OCI-LY7 (cell line): Measurements from ENCODE around the gene EXO5. TPM values are rescaled to one million over a fixed set of nuclear protein-coding genes. Genes with fewer than 3 reads are reported as not detected.

Source experiments
- BruUV-seq: library from RNA; stranded (reverse); fragments of 400-500 nt; replicated peaks from 2 replicates; lab custom pipeline; 2021; lab: Mats Ljungman, UMichigan
- CTCF ChIA-PET: fragments of 300-600 bp; sonication (Branson Sonifier 250); formaldehyde crosslinking; loops from one replicate; lab custom pipeline; 2022; ENCODE audit warnings: antibody characterized with exemption; ENCODE audit not compliant: unreplicated experiment; lab: Charles Lee
- POLR2A ChIA-PET: fragments of 300-600 bp; sonication (Branson Sonifier 250); formaldehyde crosslinking; loops from one replicate; lab custom pipeline; 2022; ENCODE audit warnings: antibody characterized with exemption; lab: Charles Lee
- DNase-seq: peaks from one replicate; pipeline ENCODE4 v3.0.0-alpha.2; 2015; ENCODE audit warnings: low spot score
- H2AFZ ChIP-seq: fragments of 200-600 bp; sonication (generic), shearing (Covaris generic); 2 replicates; pipeline ENCODE4 v1.6.1; 2014; ENCODE audit warnings: mild to moderate bottlenecking, antibody characterized with exemption, low read length, moderate library complexity
- H3K27ac ChIP-seq: fragments of 200-600 bp; sonication (generic); 2 replicates; pipeline ENCODE4 v1.5.1; 2014; ENCODE audit warnings: mixed run types, low read depth, mild to moderate bottlenecking, moderate library complexity, low read length, inconsistent platforms; ENCODE audit not compliant: poor library complexity, severe bottlenecking
- H3K36me3 ChIP-seq: fragments of 200-600 bp; sonication (generic); 2 replicates; pipeline ENCODE4 v1.6.1; 2014; ENCODE audit warnings: mild to moderate bottlenecking, antibody characterized with exemption, low read length, moderate library complexity, mixed read lengths; ENCODE audit not compliant: insufficient read depth
- H3K4me1 ChIP-seq: fragments of 200-600 bp; sonication (generic); 2 replicates; pipeline ENCODE4 v1.5.1; 2014; ENCODE audit warnings: mild to moderate bottlenecking, low read length; ENCODE audit not compliant: insufficient read depth, poor library complexity, severe bottlenecking
- H3K4me2 ChIP-seq: fragments of 200-600 bp; sonication (generic); 2 replicates; pipeline ENCODE4 v1.6.1; 2014; ENCODE audit warnings: mild to moderate bottlenecking, low read length
- H3K4me3 ChIP-seq: fragments of 200-600 bp; sonication (generic); 2 replicates; pipeline ENCODE4 v1.5.1; 2014; ENCODE audit warnings: mild to moderate bottlenecking, low read depth, low read length; ENCODE audit not compliant: poor library complexity, severe bottlenecking
- H3K79me2 ChIP-seq: fragments of 200-600 bp; sonication (generic); 2 replicates; pipeline ENCODE4 v1.6.1; 2016; ENCODE audit warnings: low read depth, mild to moderate bottlenecking, low read length, moderate library complexity, mixed read lengths; ENCODE audit not compliant: insufficient read depth
- H3K9me2 ChIP-seq: fragments of 200-600 bp; sonication (generic); 2 replicates; pipeline ENCODE4 v1.6.1; 2016; ENCODE audit warnings: mild to moderate bottlenecking, low read length, mixed read lengths; ENCODE audit not compliant: insufficient read depth
- H3K9me3 ChIP-seq: fragments of 200-600 bp; sonication (generic); 2 replicates; pipeline ENCODE4 v1.6.1; 2014; ENCODE audit warnings: mild to moderate bottlenecking, mixed run types, low read length, mixed read lengths
- H4K20me1 ChIP-seq: fragments of 200-600 bp; sonication (generic); 2 replicates; pipeline ENCODE4 v1.6.1; 2014; ENCODE audit warnings: mild to moderate bottlenecking, antibody characterized with exemption, low read length, moderate library complexity, mixed read lengths; ENCODE audit not compliant: insufficient read depth
- EZH2phosphoT487 ChIP-seq: fragments of 200-600 bp; sonication (generic); IDR thresholded peaks from 2 replicates; pipeline ENCODE4 v1.6.1; 2018; ENCODE audit warnings: low read depth, borderline replicate concordance, mild to moderate bottlenecking, mixed run types, antibody characterized with exemption, low read length, moderate library complexity, mixed read lengths
- intact Hi-C: fragments of 100-400 bp; cut with micrococcal nuclease; formaldehyde crosslinking; loops from one replicate; pipeline ENCODE4 v1.10.0; 2022; ENCODE audit not compliant: unreplicated experiment
- small RNA-seq: library from RNA; depleted of rRNA; stranded (forward); fragments of <200 nt; gene quantifications from one replicate; pipeline ENCODE3, GENCODE V24; 2014
- total RNA-seq, 2 experiments: library from RNA; depleted of rRNA in 1 of 2; stranded (reverse); fragments of >200 nt in 1 of 2; shearing (Covaris generic) in 1 of 2; gene quantifications; 2 replicates each; pipeline ENCODE4 v1.2.3, GENCODE V29; 2014 to 2022
- TF ChIP-seq, protein P1 (sequence below): fragments of 200-600 bp; sonication (generic); conservative IDR thresholded peaks from 2 replicates; pipeline ENCODE4 v1.5.1; 2014; ENCODE audit warnings: mild to moderate bottlenecking, antibody characterized with exemption, low read length, moderate library complexity, mixed read lengths

Gene EXO5
- total RNA-seq, 2 experiments from 2014 or later = 11.2 to 12.7 TPM

DNA sequence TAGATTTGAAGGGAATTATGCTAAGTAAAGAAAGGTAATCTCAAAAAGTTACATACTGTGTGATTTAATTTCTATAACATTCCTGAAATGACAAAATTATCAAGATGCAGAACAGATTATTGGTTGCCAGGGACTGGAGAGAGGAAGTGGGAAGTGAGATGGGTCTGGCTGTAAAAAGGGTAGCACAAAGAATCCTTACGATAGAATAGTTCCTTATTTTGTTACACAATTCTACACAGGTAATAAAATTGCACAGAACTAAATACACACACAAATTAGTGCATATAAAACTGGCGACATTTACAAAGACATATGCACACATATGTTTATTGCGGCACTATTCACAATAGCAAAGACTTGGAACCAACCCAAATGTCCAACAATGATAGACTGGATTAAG lies 56.3 kb downstream of the EXO5 start:
- Histone ChIP-seq H3K4me2 (no peak overlapping the region), H3K79me2 (no peaks in the 10 kb centered on the region), H4K20me1 (no peaks in the 10 kb centered on the region), H3K9me2 (no peaks in the 10 kb centered on the region), H3K4me1 (no peaks in the 10 kb centered on the region), H3K9me3 (no peaks in the 10 kb centered on the region), H3K4me3 (no peak overlapping the region), H3K36me3 (no peaks in the 10 kb centered on the region), H3K27ac (no peak overlapping the region), H2AFZ (no peak overlapping the region)
- TF ChIP-seq, protein P1, sequence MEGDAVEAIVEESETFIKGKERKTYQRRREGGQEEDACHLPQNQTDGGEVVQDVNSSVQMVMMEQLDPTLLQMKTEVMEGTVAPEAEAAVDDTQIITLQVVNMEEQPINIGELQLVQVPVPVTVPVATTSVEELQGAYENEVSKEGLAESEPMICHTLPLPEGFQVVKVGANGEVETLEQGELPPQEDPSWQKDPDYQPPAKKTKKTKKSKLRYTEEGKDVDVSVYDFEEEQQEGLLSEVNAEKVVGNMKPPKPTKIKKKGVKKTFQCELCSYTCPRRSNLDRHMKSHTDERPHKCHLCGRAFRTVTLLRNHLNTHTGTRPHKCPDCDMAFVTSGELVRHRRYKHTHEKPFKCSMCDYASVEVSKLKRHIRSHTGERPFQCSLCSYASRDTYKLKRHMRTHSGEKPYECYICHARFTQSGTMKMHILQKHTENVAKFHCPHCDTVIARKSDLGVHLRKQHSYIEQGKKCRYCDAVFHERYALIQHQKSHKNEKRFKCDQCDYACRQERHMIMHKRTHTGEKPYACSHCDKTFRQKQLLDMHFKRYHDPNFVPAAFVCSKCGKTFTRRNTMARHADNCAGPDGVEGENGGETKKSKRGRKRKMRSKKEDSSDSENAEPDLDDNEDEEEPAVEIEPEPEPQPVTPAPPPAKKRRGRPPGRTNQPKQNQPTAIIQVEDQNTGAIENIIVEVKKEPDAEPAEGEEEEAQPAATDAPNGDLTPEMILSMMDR = no peak
- no peak for TF ChIP-seq EZH2phosphoT487
- CTCF ChIA-PET = no interaction called here
- POLR2A ChIA-PET = no interaction called here
- no peak for DNase-seq
- intact Hi-C loops = no loop called here
- BruUV-seq = no TSS peak

Small RNA genes within 50 kb of the gene (small RNA-seq; reads per million reads assigned to genes)
- gene AL356379.1 = not detected

Other genes starting within 250 kb of the EXO5 start
- 10.6 and 12.8 TPM in 2 replicates for gene COL9A2, start 191.5 kb upstream of the EXO5 start, total RNA-seq (2014; rRNA removed; shearing (Covaris generic))
- 19.3 and 21.4 TPM in 2 replicates for gene COL9A2, start 191.5 kb upstream of the EXO5 start, total RNA-seq (2022)
- 50.3 and 60.5 TPM in 2 replicates for gene SMAP2, start 135.0 kb upstream of the EXO5 start, total RNA-seq (2014; rRNA removed; shearing (Covaris generic))
- gene SMAP2, start 135.0 kb upstream of the EXO5 start, total RNA-seq (2022) = 105 and 118 TPM in 2 replicates
- 12.7 and 18.2 TPM in 2 replicates for gene ZFP69B, start 58.3 kb upstream of the EXO5 start, total RNA-seq (2014; rRNA removed; shearing (Covaris generic))
- 26.8 and 28.3 TPM in 2 replicates for gene ZFP69B, start 58.3 kb upstream of the EXO5 start, total RNA-seq (2022)
- 4.3 and 4.8 TPM in 2 replicates for gene ZFP69, start 31.5 kb upstream of the EXO5 start, total RNA-seq (2014; rRNA removed; shearing (Covaris generic))
- 5.6 and 6.2 TPM in 2 replicates for gene ZFP69, start 31.5 kb upstream of the EXO5 start, total RNA-seq (2022)
- 5.4 and 6.7 TPM in 2 replicates for gene ZNF684, start 22.9 kb downstream of the EXO5 start, total RNA-seq (2014; rRNA removed; shearing (Covaris generic))
- gene ZNF684, start 22.9 kb downstream of the EXO5 start, total RNA-seq (2022) = 8.8 and 9.3 TPM in 2 replicates
- 79.5 and 89.3 TPM in 2 replicates for gene RIMS3, start 156.9 kb downstream of the EXO5 start, total RNA-seq (2014; rRNA removed; shearing (Covaris generic))
- 80.3 and 106 TPM in 2 replicates for gene RIMS3, start 156.9 kb downstream of the EXO5 start, total RNA-seq (2022)
- 29.3 and 39.1 TPM in 2 replicates for gene NFYC, start 182.9 kb downstream of the EXO5 start, total RNA-seq (2014; rRNA removed; shearing (Covaris generic))
- gene NFYC, start 182.9 kb downstream of the EXO5 start, total RNA-seq (2022) = 71.0 and 77.1 TPM in 2 replicates